Osteoblast (primary cell): ENCODE results near the gene RPRD2. TPM values are rescaled to one million over a fixed set of nuclear protein-coding genes. Genes with fewer than 3 reads are reported as not detected.

ENCODE experiments used
- DNase-seq: peaks from one replicate; pipeline ENCODE4 v3.0.0; 2011; ENCODE audit warnings: low spot score, mixed read lengths; ENCODE audit not compliant: insufficient read length; ENCODE audit errors: missing footprints
- H2AFZ ChIP-seq: 2 replicates; pipeline ENCODE4 v1.6.0; 2011; ENCODE audit warnings: mild to moderate bottlenecking, low read length
- H3K27ac ChIP-seq: 2 replicates; pipeline ENCODE4 v1.5.1; 2011; ENCODE audit warnings: mild to moderate bottlenecking, low read depth, low read length, moderate library complexity
- H3K27me3 ChIP-seq: 2 replicates; pipeline ENCODE4 v1.6.0; 2012; ENCODE audit warnings: mild to moderate bottlenecking, control low read depth, inconsistent platforms, low read length, moderate library complexity; ENCODE audit not compliant: insufficient read depth
- H3K36me3 ChIP-seq: 2 replicates; pipeline ENCODE4 v1.5.1; 2011; ENCODE audit warnings: mild to moderate bottlenecking, low read length, control low read depth, moderate library complexity; ENCODE audit not compliant: insufficient read depth
- H3K4me1 ChIP-seq: 2 replicates; pipeline ENCODE4 v1.5.1; 2011; ENCODE audit warnings: mild to moderate bottlenecking, low read length, control low read depth, moderate library complexity; ENCODE audit not compliant: insufficient read depth
- H3K4me2 ChIP-seq: 2 replicates; pipeline ENCODE4 v1.6.0; 2011; ENCODE audit warnings: mild to moderate bottlenecking, low read length; ENCODE audit not compliant: insufficient read depth
- H3K4me3 ChIP-seq: fragments of 200-600 bp; sonication (generic); 3 replicates; pipeline ENCODE4 v1.5.1; 2012; ENCODE audit warnings: mild to moderate bottlenecking, low read length, inconsistent platforms; ENCODE audit not compliant: insufficient read depth
- H3K79me2 ChIP-seq: 2 replicates; pipeline ENCODE4 v1.6.0; 2012; ENCODE audit warnings: mild to moderate bottlenecking, low read length, control low read depth, inconsistent platforms; ENCODE audit not compliant: insufficient read depth
- H3K9me3 ChIP-seq: 2 replicates; pipeline ENCODE4 v1.5.1; 2011; ENCODE audit warnings: low read depth, low read length, control low read depth
- H4K20me1 ChIP-seq: 2 replicates; pipeline ENCODE4 v1.6.0; 2012; ENCODE audit warnings: mild to moderate bottlenecking, low read length, control low read depth; ENCODE audit not compliant: insufficient read depth
- total RNA-seq: library from RNA; depleted of rRNA; stranded (reverse); fragments of >200 nt; gene quantifications from 2 replicates; pipeline ENCODE4 v1.2.3, GENCODE V29; 2012
- TF ChIP-seq, protein P1 (sequence below): IDR thresholded peaks from 2 replicates; pipeline ENCODE4 v1.5.1; 2011; ENCODE audit warnings: mild to moderate bottlenecking, low read depth, low read length, moderate library complexity; ENCODE audit errors: extremely low read depth

The RPRD2 gene
- total RNA-seq, 1 donor: 12.3 TPM

DNA sequence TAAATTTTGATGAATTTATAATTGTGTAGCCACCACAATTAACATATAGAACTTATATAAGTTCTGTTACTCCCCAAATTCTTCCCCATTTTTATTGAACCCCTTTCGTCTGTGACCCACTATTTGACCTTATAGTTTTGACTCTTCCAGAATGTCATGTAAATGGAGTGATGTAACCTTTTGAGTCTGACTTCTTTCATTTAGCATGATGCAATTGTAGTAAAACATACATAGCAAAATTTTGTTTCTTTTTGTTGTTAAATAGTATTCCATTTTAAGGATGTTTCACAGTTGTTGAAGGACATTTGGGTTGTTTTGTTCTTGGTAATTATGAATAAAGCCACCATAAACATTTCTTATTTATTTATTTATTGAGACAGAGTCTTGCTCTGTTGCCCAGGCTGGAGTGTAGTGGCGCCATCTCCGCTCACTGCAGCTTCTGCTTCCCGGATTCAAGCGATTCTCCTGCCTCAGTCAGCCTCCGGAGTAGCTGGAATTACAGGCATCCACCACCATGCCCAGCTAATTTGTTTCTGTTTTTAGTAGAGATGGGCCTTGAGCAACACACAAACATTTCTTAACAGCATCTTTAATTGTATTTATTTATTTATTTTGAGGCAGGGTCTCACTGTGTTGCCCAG lies 33.6 kb downstream of the RPRD2 start:
- H2AFZ ChIP-seq: no peak overlapping the region
- no peaks in the 10 kb centered on the region for H3K9me3 ChIP-seq
- H3K4me3 ChIP-seq: no peak overlapping the region
- peaks cover 83% of the 10 kb centered on the region for H3K79me2 ChIP-seq
- H3K27me3 ChIP-seq: no peaks in the 10 kb centered on the region
- H3K4me2 ChIP-seq: no peak overlapping the region
- TF ChIP-seq, protein P1, sequence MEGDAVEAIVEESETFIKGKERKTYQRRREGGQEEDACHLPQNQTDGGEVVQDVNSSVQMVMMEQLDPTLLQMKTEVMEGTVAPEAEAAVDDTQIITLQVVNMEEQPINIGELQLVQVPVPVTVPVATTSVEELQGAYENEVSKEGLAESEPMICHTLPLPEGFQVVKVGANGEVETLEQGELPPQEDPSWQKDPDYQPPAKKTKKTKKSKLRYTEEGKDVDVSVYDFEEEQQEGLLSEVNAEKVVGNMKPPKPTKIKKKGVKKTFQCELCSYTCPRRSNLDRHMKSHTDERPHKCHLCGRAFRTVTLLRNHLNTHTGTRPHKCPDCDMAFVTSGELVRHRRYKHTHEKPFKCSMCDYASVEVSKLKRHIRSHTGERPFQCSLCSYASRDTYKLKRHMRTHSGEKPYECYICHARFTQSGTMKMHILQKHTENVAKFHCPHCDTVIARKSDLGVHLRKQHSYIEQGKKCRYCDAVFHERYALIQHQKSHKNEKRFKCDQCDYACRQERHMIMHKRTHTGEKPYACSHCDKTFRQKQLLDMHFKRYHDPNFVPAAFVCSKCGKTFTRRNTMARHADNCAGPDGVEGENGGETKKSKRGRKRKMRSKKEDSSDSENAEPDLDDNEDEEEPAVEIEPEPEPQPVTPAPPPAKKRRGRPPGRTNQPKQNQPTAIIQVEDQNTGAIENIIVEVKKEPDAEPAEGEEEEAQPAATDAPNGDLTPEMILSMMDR: no peak
- H3K27ac ChIP-seq: no peak overlapping the region
- no peaks in the 10 kb centered on the region for H3K4me1 ChIP-seq
- no peaks in the 10 kb centered on the region for H3K36me3 ChIP-seq
- H4K20me1 ChIP-seq: peaks cover 10% of the 10 kb centered on the region
- DNase-seq: no peak

DNA sequence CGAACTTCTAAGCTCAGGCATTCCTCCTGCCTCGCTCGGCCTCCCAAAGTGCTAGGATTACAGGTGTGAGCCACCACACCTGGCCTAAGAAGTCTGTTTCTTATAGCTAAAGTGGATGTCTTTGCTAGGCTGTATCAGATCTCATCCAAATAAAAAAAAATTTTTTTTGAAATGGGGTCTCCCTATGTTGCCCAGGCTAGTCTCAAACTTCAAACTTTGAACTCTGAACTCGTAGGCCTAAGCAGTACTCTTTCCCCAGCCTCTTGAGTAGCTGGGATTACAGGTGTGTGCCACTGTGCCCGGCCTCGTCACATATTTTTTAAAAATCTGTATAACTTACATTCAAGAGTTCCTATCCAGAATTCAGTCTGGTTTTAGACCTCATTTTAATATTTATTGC lies 40.5 kb downstream of the RPRD2 start:
- Histone ChIP-seq H3K4me1 (peaks cover 4% of the 10 kb centered on the region), H4K20me1 (peaks cover 18% of the 10 kb centered on the region), H2AFZ (no peak overlapping the region), H3K9me3 (no peaks in the 10 kb centered on the region), H3K27ac (no peak overlapping the region), H3K4me2 (no peak overlapping the region), H3K27me3 (no peaks in the 10 kb centered on the region), H3K36me3 (no peaks in the 10 kb centered on the region), H3K4me3 (no peak overlapping the region), H3K79me2 (peaks cover 88% of the 10 kb centered on the region)
- TF ChIP-seq, protein P1: no peak
- no peak for DNase-seq

DNA sequence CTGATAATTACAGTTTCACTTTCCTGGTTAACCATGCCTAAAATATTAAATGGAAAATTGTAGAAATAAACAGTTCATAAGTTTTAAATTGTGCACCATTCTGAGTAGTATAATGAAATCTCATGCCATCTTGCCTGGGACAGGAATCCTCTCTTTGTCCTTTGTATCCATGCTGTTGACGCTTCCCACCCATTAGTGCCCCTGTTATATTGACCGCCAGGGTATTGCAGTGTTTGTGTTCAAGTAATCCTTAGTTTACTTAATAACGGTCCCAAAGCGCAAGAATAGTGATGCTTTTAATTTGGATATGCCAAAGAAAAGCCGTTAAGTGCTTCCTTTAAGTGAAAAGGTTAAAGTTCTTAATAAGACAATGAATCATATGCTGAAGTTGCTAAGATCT lies 41.7 kb downstream of the RPRD2 start:
- Histone ChIP-seq H2AFZ (no peak overlapping the region), H3K79me2 (peaks cover 80% of the 10 kb centered on the region), H4K20me1 (peaks cover 21% of the 10 kb centered on the region), H3K4me2 (peak overlapping the region; percentile 13), H3K4me1 (peaks cover 13% of the 10 kb centered on the region), H3K27ac (no peak overlapping the region), H3K36me3 (no peaks in the 10 kb centered on the region), H3K9me3 (no peaks in the 10 kb centered on the region), H3K27me3 (no peaks in the 10 kb centered on the region), H3K4me3 (no peak overlapping the region)
- TF ChIP-seq, protein P1: no peak
- DNase-seq: no peak

DNA sequence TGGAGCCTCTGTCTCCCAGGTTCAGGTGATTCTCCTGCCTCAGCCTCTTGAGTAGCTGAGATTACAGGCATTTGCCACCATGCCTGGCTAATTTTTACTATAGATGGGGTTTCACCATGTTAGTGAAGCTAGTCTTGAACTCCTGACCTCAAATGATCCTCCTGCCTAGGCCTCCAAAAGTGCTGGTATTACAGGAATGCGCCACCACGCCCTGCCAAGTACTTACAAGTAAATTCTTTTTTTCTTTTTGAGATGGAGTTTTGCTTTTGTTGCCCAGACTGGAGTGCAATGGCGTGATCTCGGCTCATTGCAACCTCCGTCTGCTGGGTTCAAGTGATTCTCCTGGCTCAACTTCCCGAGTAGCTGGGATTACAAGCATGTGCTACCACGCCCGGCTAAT lies 42.5 kb downstream of the RPRD2 start:
- peaks cover 21% of the 10 kb centered on the region for H4K20me1 ChIP-seq
- H3K27me3 ChIP-seq: no peaks in the 10 kb centered on the region
- no peak overlapping the region for H3K4me3 ChIP-seq
- no peak overlapping the region for H2AFZ ChIP-seq
- no peaks in the 10 kb centered on the region for H3K9me3 ChIP-seq
- no peak for DNase-seq
- no peak overlapping the region for H3K27ac ChIP-seq
- H3K4me1 ChIP-seq: peaks cover 18% of the 10 kb centered on the region
- H3K79me2 ChIP-seq: peaks cover 72% of the 10 kb centered on the region
- no peak overlapping the region for H3K4me2 ChIP-seq
- H3K36me3 ChIP-seq: no peaks in the 10 kb centered on the region
- TF ChIP-seq, protein P1: no peak
